Activated CD4-positive, alpha-beta T cell treated with anti-CD3 and anti-CD28 coated beads for 36 hours (primary cell): Measurements from ENCODE around the gene DEFB128. TPM values are rescaled to one million over a fixed set of nuclear protein-coding genes. Genes with fewer than 3 reads are reported as not detected.

Source experiments
- ATAC-seq: fragments of 200-7000 bp; cut with Tn5 transposase; one replicate; pipeline ENCODE4 v1.10.0; 2021; ENCODE audit warnings: mild to moderate bottlenecking, moderate library complexity
- CTCF ChIA-PET: fragments of 350-600 bp; sonication (Branson Sonifier 250); formaldehyde crosslinking; loops from one replicate; lab custom pipeline; 2021; ENCODE audit warnings: antibody characterized with exemption; lab: Charles Lee
- POLR2A ChIA-PET: fragments of 350-600 bp; sonication (Branson Sonifier 250); formaldehyde crosslinking; loops from one replicate; lab custom pipeline; 2021; ENCODE audit warnings: antibody characterized with exemption, inconsistent platforms; lab: Charles Lee
- DNase-seq: peaks from one replicate; pipeline ENCODE4 v3.0.0-alpha.2; 2020
- H3K27ac Mint-ChIP-seq: one replicate; pipeline ENCODE4 v1.8.0; 2021; ENCODE audit warnings: mixed read lengths
- H3K27me3 Mint-ChIP-seq: one replicate; pipeline ENCODE4 v1.8.0; 2021; ENCODE audit warnings: mixed read lengths
- H3K36me3 Mint-ChIP-seq: one replicate; pipeline ENCODE4 v1.8.0; 2021; ENCODE audit warnings: low read depth, mixed read lengths
- H3K4me1 Mint-ChIP-seq: one replicate; pipeline ENCODE4 v1.8.0; 2021; ENCODE audit warnings: mixed read lengths
- H3K4me3 Mint-ChIP-seq: one replicate; pipeline ENCODE4 v1.8.0; 2021; ENCODE audit warnings: mild to moderate bottlenecking, moderate library complexity, mixed read lengths
- H3K9me3 Mint-ChIP-seq: one replicate; pipeline ENCODE4 v1.8.0; 2021; ENCODE audit warnings: low read depth, mixed read lengths
- intact Hi-C, 2 experiments: fragments of 100-400 bp; cut with DNase I in 1 of 2; cut with micrococcal nuclease in 1 of 2; formaldehyde crosslinking; loops; one replicate each; pipeline versions ENCODE4 v1.14.2 to v1.15.1; 2022 to 2024; cut with DNase I, micrococcal nuclease
- total RNA-seq, 2 experiments: library from RNA; stranded (reverse); gene quantifications; one replicate each; pipeline ENCODE4 v1.2.3, GENCODE V29; 2021

DEFB128 gene
- total RNA-seq, 2 experiments from 2014 or later, result not detected

DNA sequence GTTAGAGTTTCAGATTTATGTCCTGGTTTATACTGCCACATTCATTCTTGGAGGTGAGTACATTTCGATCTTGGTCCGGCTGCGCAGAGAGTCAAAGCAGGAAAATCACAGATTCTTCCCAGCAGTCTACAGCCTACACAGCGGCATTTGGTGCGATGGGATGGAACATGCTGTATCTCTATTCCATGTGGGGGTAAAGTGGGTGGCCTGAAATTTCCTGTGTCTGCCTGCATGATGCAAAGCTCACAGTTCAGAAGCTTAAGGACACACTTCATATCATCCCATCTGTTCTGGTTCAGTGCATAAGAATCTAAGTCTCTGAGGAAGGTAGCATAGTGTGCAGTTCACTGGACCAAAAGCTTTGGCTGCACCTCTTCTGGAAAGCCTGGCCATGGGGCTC is 32.4 kb downstream of the DEFB128 start, which contains the start of gene DEFB127:
Gene DEFB127, plus strand, starts transcription at position 301 of the 400 bp plus-strand sequence. Its CDS starts 91 bp downstream, at position 392.
- H3K4me3 Mint-ChIP-seq, result no peak within 1 kb of the TSS
- H3K9me3 Mint-ChIP-seq, result no peaks in the 10 kb centered on the region
- H3K36me3 Mint-ChIP-seq, result no peaks in the 10 kb centered on the region
- POLR2A ChIA-PET, result no interaction called here
- peaks cover 25% of the 10 kb centered on the region for H3K27me3 Mint-ChIP-seq
- ATAC-seq (no peak), DNase-seq (no peak)
- CTCF ChIA-PET, result interaction anchor here (0.9 kb wide), 1 partner anchor 13 kb away, joined by 3 read pairs; no protein-coding TSS in a partner anchor
- intact Hi-C loops, result no loop called here
- H3K4me1 Mint-ChIP-seq, result no peaks in the 10 kb centered on the region
- H3K27ac Mint-ChIP-seq, result no peak within 1 kb of the TSS

DNA sequence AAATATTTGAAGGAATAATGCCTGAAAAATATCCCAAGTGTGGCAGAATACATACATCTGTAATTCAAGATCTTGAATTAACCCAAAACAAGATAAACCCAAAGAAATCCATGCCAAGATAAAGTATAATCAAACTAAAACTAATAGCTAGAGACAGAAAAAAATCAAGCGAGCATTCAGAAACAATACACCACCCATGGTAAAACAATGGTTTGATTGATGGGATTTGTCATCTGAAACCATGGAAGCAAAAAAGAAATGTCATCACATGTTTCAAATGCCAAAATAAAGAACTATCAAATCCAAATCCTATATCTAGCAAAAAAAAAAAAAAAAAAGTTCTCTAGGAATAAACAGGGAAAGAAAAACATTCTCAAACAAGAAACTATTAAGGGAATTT is 37.4 kb downstream of the DEFB128 start:
- no peaks in the 10 kb centered on the region for H3K36me3 Mint-ChIP-seq
- no peaks in the 10 kb centered on the region for H3K9me3 Mint-ChIP-seq
- DNase-seq, result no peak
- H3K4me1 Mint-ChIP-seq, result no peaks in the 10 kb centered on the region
- POLR2A ChIA-PET, result no interaction called here
- no peak overlapping the region for H3K27ac Mint-ChIP-seq
- no peak overlapping the region for H3K4me3 Mint-ChIP-seq
- H3K27me3 Mint-ChIP-seq, result peaks cover 28% of the 10 kb centered on the region
- intact Hi-C loops, result no loop called here
- CTCF ChIA-PET, result interaction anchor here (1.1 kb wide), 1 partner anchor 15 kb away, joined by 4 read pairs; no protein-coding TSS in a partner anchor
- no peak for ATAC-seq

DNA sequence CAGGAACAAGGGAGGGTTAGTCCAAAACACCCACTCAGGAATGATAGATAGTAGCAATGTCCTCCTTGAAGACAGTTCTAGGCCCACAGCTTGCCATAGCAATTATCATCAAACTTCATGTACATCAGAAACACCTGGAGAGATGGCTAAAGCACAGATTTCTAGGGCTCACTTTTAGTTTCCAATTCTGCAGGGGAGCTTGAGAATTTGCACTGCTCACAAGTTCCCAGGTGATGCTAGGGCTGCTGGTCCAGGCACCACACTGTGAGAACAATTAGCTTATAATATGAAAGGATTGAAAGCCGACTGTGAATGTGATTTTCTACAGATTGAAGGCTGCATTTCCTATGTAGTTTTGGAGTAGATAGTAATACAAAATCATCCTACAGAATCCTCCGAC is 43.6 kb downstream of the DEFB128 start:
- H3K9me3 Mint-ChIP-seq, result no peaks in the 10 kb centered on the region
- ATAC-seq (no peak), DNase-seq (no peak)
- peaks cover 34% of the 10 kb centered on the region for H3K27me3 Mint-ChIP-seq
- CTCF ChIA-PET, result interaction anchor here (1.2 kb wide), 1 partner anchor 8 kb away, joined by 5 read pairs; no protein-coding TSS in a partner anchor
- POLR2A ChIA-PET, result no interaction called here
- H3K4me3 Mint-ChIP-seq, result no peak overlapping the region
- no peak overlapping the region for H3K27ac Mint-ChIP-seq
- intact Hi-C loops, result no loop called here
- no peaks in the 10 kb centered on the region for H3K36me3 Mint-ChIP-seq
- H3K4me1 Mint-ChIP-seq, result no peaks in the 10 kb centered on the region

DNA sequence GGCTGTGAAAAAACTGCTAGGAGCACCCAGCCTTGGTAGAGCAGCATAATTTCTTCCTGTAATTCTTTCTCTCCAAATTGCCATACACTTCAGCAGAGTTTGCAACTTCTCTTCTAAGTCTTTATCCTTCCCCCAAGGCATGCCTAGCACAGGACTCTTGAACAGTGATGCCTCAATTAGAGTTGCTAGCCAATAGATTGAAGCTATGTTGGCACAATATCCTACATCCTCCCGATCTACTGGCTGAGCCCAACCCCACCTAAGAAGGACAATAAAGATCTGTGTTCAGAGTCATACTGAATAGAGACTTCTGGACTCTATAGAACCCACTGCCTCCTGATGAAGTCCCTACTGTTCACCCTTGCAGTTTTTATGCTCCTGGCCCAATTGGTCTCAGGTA is 47.2 kb downstream of the DEFB128 start, which contains the start of gene DEFB126:
Gene DEFB126, plus strand, starts transcription at position 301 of the 400 bp plus-strand sequence. Its CDS starts 39 bp downstream, at position 340.
- ATAC-seq (no peak), DNase-seq (no peak)
- Mint-ChIP-seq H3K27ac (no peak within 1 kb of the TSS), H3K9me3 (peaks cover 2% of the 10 kb centered on the region), H3K36me3 (no peaks in the 10 kb centered on the region), H3K4me1 (no peaks in the 10 kb centered on the region), H3K4me3 (no peak within 1 kb of the TSS), H3K27me3 (peaks cover 45% of the 10 kb centered on the region)
- ChIA-PET CTCF (interaction anchor here (0.6 to 1.1 kb wide), 2 partner anchors 26 to 124 kb away, joined by 3 to 5 read pairs; no protein-coding TSS in a partner anchor), POLR2A (no interaction called here)
- intact Hi-C loops, result no loop called here

Other genes with a start within 250 kb of the DEFB128 start
- not detected for gene DEFB125, start 102.0 kb downstream of the DEFB128 start, total RNA-seq
- gene DEFB126, start 47.1 kb downstream of the DEFB128 start, total RNA-seq, result not detected
- not detected for gene DEFB127, start 32.3 kb downstream of the DEFB128 start, total RNA-seq
- not detected for gene DEFB129, start 37.5 kb upstream of the DEFB128 start, total RNA-seq
- not detected for gene DEFB132, start 68.0 kb upstream of the DEFB128 start, total RNA-seq
- gene C20orf96, start 101.0 kb upstream of the DEFB128 start, total RNA-seq, result 1 to 10 TPM; 7.0 to 8.1 TPM
- 10 to 100 TPM; 15.6 to 16.4 TPM for gene ZCCHC3, start 107.9 kb upstream of the DEFB128 start, total RNA-seq
- gene SOX12, start 135.8 kb upstream of the DEFB128 start, total RNA-seq, result 1 to 10 TPM; 8.1 to 8.5 TPM
- gene NRSN2, start 157.4 kb upstream of the DEFB128 start, total RNA-seq, result 1 to 10 TPM; 5.2 to 7.5 TPM
- 10 to 100 TPM; 60.9 to 63.0 TPM for gene TRIB3, start 191.0 kb upstream of the DEFB128 start, total RNA-seq
- gene RBCK1, start 218.6 kb upstream of the DEFB128 start, total RNA-seq, result 100 to 1,000 TPM; 130 to 149 TPM